MCF 10A (cell line): Measurements from ENCODE around the gene CDC45. TPM values are rescaled to one million over a fixed set of nuclear protein-coding genes. Genes with fewer than 3 reads are reported as not detected.

Experiments used
- BruUV-seq: library from RNA; stranded (reverse); fragments of 400-500 nt; replicated peaks from 2 replicates; lab custom pipeline; 2021; lab: Mats Ljungman, UMichigan
- CTCF ChIA-PET: fragments of 300-600 bp; sonication (Branson Sonifier 250); formaldehyde crosslinking; extraction: SDS; loops from one replicate; lab custom pipeline; 2021; ENCODE audit warnings: antibody characterized with exemption, inconsistent platforms; lab: Yijun Ruan, JAX
- POLR2A ChIA-PET: fragments of 300-600, 350-650 bp; sonication (Branson Sonifier 250); formaldehyde crosslinking; extraction: SDS; loops from one replicate; lab custom pipeline; 2020; ENCODE audit warnings: antibody characterized with exemption, inconsistent platforms; lab: Yijun Ruan, JAX
- DNase-seq: peaks from one replicate; pipeline ENCODE4 v3.0.0-alpha.2; 2018; ENCODE audit not compliant: unreplicated experiment
- H3K27ac Mint-ChIP-seq: one replicate; pipeline ENCODE4 v1.8.0; 2022; ENCODE audit warnings: mild to moderate bottlenecking, low read depth, mixed read lengths; ENCODE audit not compliant: unreplicated experiment
- H3K27me3 Mint-ChIP-seq: one replicate; pipeline ENCODE4 v1.8.0; 2022; ENCODE audit warnings: mixed read lengths; ENCODE audit not compliant: insufficient read depth, unreplicated experiment
- H3K36me3 Mint-ChIP-seq: one replicate; pipeline ENCODE4 v1.8.0; 2022; ENCODE audit warnings: mild to moderate bottlenecking, moderate library complexity, mixed read lengths; ENCODE audit not compliant: insufficient read depth, unreplicated experiment
- H3K4me1 Mint-ChIP-seq: one replicate; pipeline ENCODE4 v1.8.0; 2022; ENCODE audit warnings: mixed read lengths; ENCODE audit not compliant: insufficient read depth, unreplicated experiment
- H3K4me3 Mint-ChIP-seq: one replicate; pipeline ENCODE4 v1.8.0; 2022; ENCODE audit warnings: mild to moderate bottlenecking, moderate library complexity, mixed read lengths; ENCODE audit not compliant: unreplicated experiment
- H3K9me3 Mint-ChIP-seq: one replicate; pipeline ENCODE4 v1.8.0; 2022; ENCODE audit warnings: mixed read lengths; ENCODE audit not compliant: unreplicated experiment
- CTCF ChIP-seq: fragments of 200-600 bp; IDR thresholded peaks from one replicate; pipeline ENCODE4 v1.8.0; 2022; ENCODE audit warnings: antibody characterized with exemption, mild to moderate bottlenecking; ENCODE audit not compliant: unreplicated experiment
- intact Hi-C: fragments of 100-400 bp; cut with micrococcal nuclease; formaldehyde crosslinking; loops from 2 replicates; pipeline ENCODE4 v1.14.1; 2022
- total RNA-seq: library from RNA; stranded (reverse); gene quantifications from 2 replicates; pipeline ENCODE4 v1.2.3, GENCODE V29; 2022

Gene CDC45
- total RNA-seq, 1 experiment from 2014 or later, result 18.6 TPM

- H3K9me3 Mint-ChIP-seq, result peaks cover 5% of the 10 kb centered on the region
- no TSS peak for BruUV-seq
- no peaks in the 10 kb centered on the region for H3K36me3 Mint-ChIP-seq
- no peaks in the 10 kb centered on the region for H3K27me3 Mint-ChIP-seq
- TF ChIP-seq CTCF, result no peak
- POLR2A ChIA-PET, result interaction anchor here (0.6 to 2.3 kb wide), 6 partner anchors 8 to 135 kb away, joined by 3 to 8 read pairs (median 4); partner anchors contain the start of genes CDC45 and UFD1
- CTCF ChIA-PET, result interaction anchor here (0.7 kb wide), 1 partner anchor 404 kb away, joined by 5 read pairs; no protein-coding TSS in a partner anchor
- no peak overlapping the region for H3K4me3 Mint-ChIP-seq
- intact Hi-C loops, result no loop called here
- DNase-seq, result no peak
- H3K4me1 Mint-ChIP-seq, result peaks cover 41% of the 10 kb centered on the region
- peak overlapping the region; percentile 39 for H3K27ac Mint-ChIP-seq
Observed at GRCh38 chr22:19569276-19569640, 89.5 kb downstream of the CDC45 start.

- no TSS peak for BruUV-seq
- ChIA-PET POLR2A (interaction anchor here (0.6 to 2.3 kb wide), 3 partner anchors 11 to 214 kb away, joined by 3 to 8 read pairs (median 3); no protein-coding TSS in a partner anchor), CTCF (no interaction called here)
- Mint-ChIP-seq H3K9me3 (peaks cover 7% of the 10 kb centered on the region), H3K4me1 (peaks cover 41% of the 10 kb centered on the region), H3K4me3 (no peak overlapping the region), H3K27me3 (no peaks in the 10 kb centered on the region), H3K36me3 (no peaks in the 10 kb centered on the region), H3K27ac (no peak overlapping the region)
- no peak for DNase-seq
- intact Hi-C loops, result no loop called here
- no peak for TF ChIP-seq CTCF
Observed at GRCh38 chr22:19569976-19570375, 90.3 kb downstream of the CDC45 start.

Other genes with a start within 250 kb of the CDC45 start
- 12.2 and 21.7 TPM in 2 replicates for gene CLTCL1, start 188.2 kb upstream of the CDC45 start, total RNA-seq
- gene HIRA, start 48.2 kb upstream of the CDC45 start, total RNA-seq, result 22.0 and 24.3 TPM in 2 replicates
- gene MRPL40, start 47.4 kb upstream of the CDC45 start, total RNA-seq, result 51.9 and 66.7 TPM in 2 replicates
- 19.1 and 22.2 TPM in 2 replicates for gene C22orf39, start 32.2 kb upstream of the CDC45 start, total RNA-seq
- 62.3 and 64.4 TPM in 2 replicates for gene UFD1, start 727 bp upstream of the CDC45 start, total RNA-seq
- not detected in 2 replicates for gene CLDN5, start 44.5 kb downstream of the CDC45 start, total RNA-seq
- 2.0 and 3.5 TPM in 2 replicates for gene SEPTIN5, start 234.6 kb downstream of the CDC45 start, total RNA-seq
- gene GP1BB, start 243.6 kb downstream of the CDC45 start, total RNA-seq, result 0.37 and 0.83 TPM in 2 replicates